ENCODE data around the gene CELF4. TPM values are rescaled to one million over a fixed set of nuclear protein-coding genes. Genes with fewer than 3 reads are reported as not detected.

The CELF4 gene
- total and polyA plus RNA-seq, 4 donors: 0.24 to 3.0 (median 1.3) TPM

DNA sequence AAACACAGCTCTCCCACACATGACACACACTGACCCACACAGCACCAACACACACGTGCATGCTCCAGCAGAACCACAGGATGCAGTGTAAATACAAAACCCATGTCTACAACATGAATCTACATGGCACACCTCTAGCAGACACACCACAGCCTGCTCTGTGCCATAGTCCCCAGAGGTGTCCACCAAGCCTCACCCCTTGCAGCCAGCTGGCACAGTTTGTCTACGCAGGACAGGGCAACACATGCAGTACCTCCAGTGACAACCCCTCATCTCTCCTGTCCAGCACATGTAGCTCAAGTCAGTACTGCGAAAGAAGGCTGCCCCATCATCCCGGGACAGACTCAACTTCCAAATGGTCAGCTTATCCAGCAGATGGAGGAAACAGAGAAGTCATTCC is 18.9 kb downstream of the CELF4 start:
- ATAC-seq (ENCODE audit: insufficient read depth, low FRiP score) (no peak), DNase-seq (no peak)
- Histone ChIP-seq H3K27ac (ENCODE audit: low read depth in 1 of 2, low read length in 1 of 2) (no peak overlapping the region), H3K4me1 (ENCODE audit: control insufficient read depth in 5 of 5, insufficient read depth in 5 of 5, low read length in 5 of 5) (peaks cover 0 to 9% (median 0%) of the 10 kb centered on the region in 5 donors), H3K9me3 (ENCODE audit: control insufficient read depth in 4 of 4, insufficient read depth in 3 of 4, low read length in 3 of 4) (peaks cover 0 to 2% (median 0%) of the 10 kb centered on the region in 4 donors), H3K36me3 (ENCODE audit: control insufficient read depth in 4 of 4, insufficient read depth in 4 of 4, low read length in 4 of 4) (no peaks in the 10 kb centered on the region), H3K27me3 (ENCODE audit: control insufficient read depth in 3 of 3, insufficient read depth in 3 of 3, low read length in 2 of 3) (no peaks in the 10 kb centered on the region), H3K9ac (ENCODE audit: insufficient read depth in 1 of 2, low read length in 2 of 2) (no peak overlapping the region), H3K4me3 (no peak overlapping the region)
- 75 to 76% methylated on average over 4 of the region's 4 CpGs for WGBS, 2 donors
- TF ChIP-seq, protein P1, sequence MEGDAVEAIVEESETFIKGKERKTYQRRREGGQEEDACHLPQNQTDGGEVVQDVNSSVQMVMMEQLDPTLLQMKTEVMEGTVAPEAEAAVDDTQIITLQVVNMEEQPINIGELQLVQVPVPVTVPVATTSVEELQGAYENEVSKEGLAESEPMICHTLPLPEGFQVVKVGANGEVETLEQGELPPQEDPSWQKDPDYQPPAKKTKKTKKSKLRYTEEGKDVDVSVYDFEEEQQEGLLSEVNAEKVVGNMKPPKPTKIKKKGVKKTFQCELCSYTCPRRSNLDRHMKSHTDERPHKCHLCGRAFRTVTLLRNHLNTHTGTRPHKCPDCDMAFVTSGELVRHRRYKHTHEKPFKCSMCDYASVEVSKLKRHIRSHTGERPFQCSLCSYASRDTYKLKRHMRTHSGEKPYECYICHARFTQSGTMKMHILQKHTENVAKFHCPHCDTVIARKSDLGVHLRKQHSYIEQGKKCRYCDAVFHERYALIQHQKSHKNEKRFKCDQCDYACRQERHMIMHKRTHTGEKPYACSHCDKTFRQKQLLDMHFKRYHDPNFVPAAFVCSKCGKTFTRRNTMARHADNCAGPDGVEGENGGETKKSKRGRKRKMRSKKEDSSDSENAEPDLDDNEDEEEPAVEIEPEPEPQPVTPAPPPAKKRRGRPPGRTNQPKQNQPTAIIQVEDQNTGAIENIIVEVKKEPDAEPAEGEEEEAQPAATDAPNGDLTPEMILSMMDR (IDR thresholded peaks at IDR 0.05; ENCODE audit: control extremely low read depth, extremely low read depth): no peak

DNA sequence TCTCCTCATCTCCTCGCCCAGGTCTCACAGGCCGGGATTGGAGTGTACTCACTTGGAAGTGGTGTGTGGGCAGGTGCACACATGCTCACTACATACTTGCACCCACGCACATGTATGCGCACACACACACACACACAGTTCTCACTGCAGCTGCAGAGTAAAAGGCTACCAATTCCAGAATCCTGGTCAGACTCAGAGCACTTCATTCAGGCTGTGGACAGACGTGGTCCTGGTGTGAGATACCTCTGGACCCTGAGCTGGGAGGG is 19.4 kb downstream of the CELF4 start:
- Histone ChIP-seq H3K4me1 (ENCODE audit: control insufficient read depth in 5 of 5, insufficient read depth in 5 of 5, low read length in 5 of 5) (peaks cover 0 to 9% (median 0%) of the 10 kb centered on the region in 5 donors), H3K9ac (ENCODE audit: insufficient read depth in 1 of 2, low read length in 2 of 2) (no peak overlapping the region), H3K9me3 (ENCODE audit: control insufficient read depth in 4 of 4, insufficient read depth in 3 of 4, low read length in 3 of 4) (peaks cover 0 to 2% (median 0%) of the 10 kb centered on the region in 4 donors), H3K27me3 (ENCODE audit: control insufficient read depth in 3 of 3, insufficient read depth in 3 of 3, low read length in 2 of 3) (no peaks in the 10 kb centered on the region), H3K27ac (ENCODE audit: low read depth in 1 of 2, low read length in 1 of 2) (no peak overlapping the region), H3K36me3 (ENCODE audit: control insufficient read depth in 4 of 4, insufficient read depth in 4 of 4, low read length in 4 of 4) (no peaks in the 10 kb centered on the region), H3K4me3 (no peak overlapping the region)
- 79 to 86% methylated on average over 5 of the region's 5 CpGs for WGBS, 2 donors
- ATAC-seq (ENCODE audit: insufficient read depth, low FRiP score) (no peak), DNase-seq (no peak)
- TF ChIP-seq, protein P1 (IDR thresholded peaks at IDR 0.05; ENCODE audit: control extremely low read depth, extremely low read depth): no peak

DNA sequence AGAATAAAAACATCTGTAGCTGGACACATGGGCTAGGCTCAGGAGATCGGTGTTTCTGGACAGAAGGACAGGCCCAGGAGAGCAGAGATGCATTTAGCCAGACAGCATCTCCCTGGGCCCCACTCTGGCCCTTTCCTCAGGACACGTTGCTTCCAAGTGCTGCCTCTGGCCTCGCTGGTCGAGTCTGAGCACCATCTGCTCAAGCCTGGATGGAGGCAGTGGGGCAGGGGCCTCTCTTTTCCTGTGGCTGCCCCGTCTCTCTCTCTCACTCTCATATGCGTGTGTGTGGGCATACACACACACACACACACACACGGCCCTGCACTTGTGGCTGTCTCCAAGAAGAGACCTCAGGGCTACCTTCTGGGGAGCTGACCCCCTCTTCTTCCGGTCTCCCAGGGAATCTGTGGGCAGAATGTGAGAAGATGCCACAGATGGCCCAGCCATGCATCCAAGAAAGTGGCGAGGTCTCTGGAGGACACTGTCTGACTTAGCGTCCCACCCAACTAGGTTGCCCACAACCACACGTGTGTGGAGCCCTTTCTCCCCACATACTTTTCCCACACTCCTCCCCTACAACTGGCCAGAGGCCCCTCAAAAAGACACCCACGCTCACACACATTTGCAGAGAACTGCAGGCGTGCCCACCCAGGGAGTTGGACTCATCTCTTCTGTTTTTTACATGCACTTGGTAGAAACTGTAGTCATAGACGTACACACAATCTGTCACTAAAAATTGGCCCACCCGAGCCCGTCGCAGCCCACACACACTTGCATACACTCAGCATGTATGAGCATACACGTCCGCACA is 19.9 kb downstream of the CELF4 start:
- TF ChIP-seq, protein P1 (IDR thresholded peaks at IDR 0.05; ENCODE audit: control extremely low read depth, extremely low read depth): no peak
- Histone ChIP-seq H3K36me3 (ENCODE audit: control insufficient read depth in 4 of 4, insufficient read depth in 4 of 4, low read length in 4 of 4) (no peaks in the 10 kb centered on the region), H3K27me3 (ENCODE audit: control insufficient read depth in 3 of 3, insufficient read depth in 3 of 3, low read length in 2 of 3) (no peaks in the 10 kb centered on the region), H3K4me3 (no peak overlapping the region), H3K9me3 (ENCODE audit: control insufficient read depth in 4 of 4, insufficient read depth in 3 of 4, low read length in 3 of 4) (peaks cover 0 to 2% (median 0%) of the 10 kb centered on the region in 4 donors), H3K4me1 (ENCODE audit: control insufficient read depth in 5 of 5, insufficient read depth in 5 of 5, low read length in 5 of 5) (peaks cover 0 to 9% (median 0%) of the 10 kb centered on the region in 5 donors), H3K27ac (ENCODE audit: low read depth in 1 of 2, low read length in 1 of 2) (no peak overlapping the region), H3K9ac (ENCODE audit: insufficient read depth in 1 of 2, low read length in 2 of 2) (no peak overlapping the region)
- WGBS, 2 donors: 81 to 85% methylated on average over 19 of the region's 19 CpGs
- DNase-seq (no peak), ATAC-seq (ENCODE audit: insufficient read depth, low FRiP score) (no peak)
